GM04503 (cell line): Measurements from ENCODE around the gene LIMK2.
"Not testable (repeated sequence)": the region's sequence is repeated elsewhere in the genome, so short reads cannot be mapped to it uniquely, and the experiment has no call there.

Experiments
- DNase-seq: peaks from one replicate; pipeline ENCODE4 v3.0.0-alpha.2; 2012; ENCODE audit warnings: low read depth

Gene LIMK2

GRCh38 chr22:31211482-31211861 is 626 bp upstream of the LIMK2 start:
- no peak for DNase-seq

GRCh38 chr22:31212783-31213629 is 908 bp downstream of the LIMK2 start:
- DNase-seq: no peak

GRCh38 chr22:31215018-31215535 is 3.0 kb downstream of the LIMK2 start:
- no peak for DNase-seq

- no peak for DNase-seq
Measured at GRCh38 chr22:31218565-31219262, 6.6 kb downstream of the LIMK2 start.

- no peak for DNase-seq
Measured at GRCh38 chr22:31221084-31221483, 9.0 kb downstream of the LIMK2 start.

- no peak for DNase-seq
Measured at GRCh38 chr22:31222736-31223135, 10.6 kb downstream of the LIMK2 start.

GRCh38 chr22:31223786-31224191 is 11.7 kb downstream of the LIMK2 start:
- no peak for DNase-seq

GRCh38 chr22:31224691-31225090 is 12.6 kb downstream of the LIMK2 start:
- not testable (repeated sequence) for DNase-seq

GRCh38 chr22:31227186-31227585 is 15.1 kb downstream of the LIMK2 start:
- DNase-seq: no peak

GRCh38 chr22:31229402-31230079 is 17.4 kb downstream of the LIMK2 start:
- DNase-seq: no peak

- DNase-seq: no peak
Measured at GRCh38 chr22:31230155-31230870, 18.2 kb downstream of the LIMK2 start.

- DNase-seq: no peak
Measured at GRCh38 chr22:31230871-31231621, 18.9 kb downstream of the LIMK2 start.

- DNase-seq: no peak
Measured at GRCh38 chr22:31233001-31233400, 20.9 kb downstream of the LIMK2 start.

- no peak for DNase-seq
Measured at GRCh38 chr22:31235081-31235480, 23.0 kb downstream of the LIMK2 start.

GRCh38 chr22:31236044-31236443 is 23.9 kb downstream of the LIMK2 start:
- DNase-seq: not testable (repeated sequence)

- no peak for DNase-seq
Measured at GRCh38 chr22:31238057-31238456, 26.0 kb downstream of the LIMK2 start.

- no peak for DNase-seq
Measured at GRCh38 chr22:31239771-31240370, 27.8 kb downstream of the LIMK2 start.

GRCh38 chr22:31241200-31241599 is 29.1 kb downstream of the LIMK2 start:
- no peak for DNase-seq

- DNase-seq: no peak
Measured at GRCh38 chr22:31241936-31242335, 29.8 kb downstream of the LIMK2 start.

GRCh38 chr22:31243339-31244045 is 31.4 kb downstream of the LIMK2 start:
- no peak for DNase-seq
